IPS DF 4.7 (cell line): Measurements from ENCODE around the gene CYP1A2.

Experiments used
- DNase-seq: peaks from one replicate; pipeline ENCODE4 v3.0.0-alpha.2; 2013; ENCODE audit warnings: low spot score; ENCODE audit errors: extremely low read depth

Gene CYP1A2

DNA sequence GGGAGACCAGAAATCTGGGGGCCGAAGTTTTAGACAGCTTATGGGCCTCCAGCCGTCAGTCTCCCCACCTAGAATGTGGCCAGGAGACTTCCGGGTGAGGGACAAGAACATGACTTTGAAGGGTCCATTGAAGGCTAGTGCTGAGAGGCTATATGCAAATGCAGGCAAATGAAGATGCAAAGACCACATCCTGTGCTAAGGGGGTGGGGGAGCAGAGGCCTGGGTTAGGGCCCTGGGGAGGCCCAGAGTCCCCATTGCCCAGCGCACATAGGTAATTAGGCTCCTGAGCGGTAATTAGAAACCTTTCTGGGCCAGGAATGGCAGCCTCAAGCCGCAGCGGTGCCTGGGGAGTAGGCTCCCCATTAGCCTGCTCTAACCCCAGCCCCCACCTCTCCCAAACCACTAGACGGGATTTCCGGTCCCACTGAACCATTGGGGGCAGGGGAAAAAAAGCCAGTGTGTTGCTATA lies 40.1 kb downstream of the CYP1A2 start:
- DNase-seq, result no peak

DNA sequence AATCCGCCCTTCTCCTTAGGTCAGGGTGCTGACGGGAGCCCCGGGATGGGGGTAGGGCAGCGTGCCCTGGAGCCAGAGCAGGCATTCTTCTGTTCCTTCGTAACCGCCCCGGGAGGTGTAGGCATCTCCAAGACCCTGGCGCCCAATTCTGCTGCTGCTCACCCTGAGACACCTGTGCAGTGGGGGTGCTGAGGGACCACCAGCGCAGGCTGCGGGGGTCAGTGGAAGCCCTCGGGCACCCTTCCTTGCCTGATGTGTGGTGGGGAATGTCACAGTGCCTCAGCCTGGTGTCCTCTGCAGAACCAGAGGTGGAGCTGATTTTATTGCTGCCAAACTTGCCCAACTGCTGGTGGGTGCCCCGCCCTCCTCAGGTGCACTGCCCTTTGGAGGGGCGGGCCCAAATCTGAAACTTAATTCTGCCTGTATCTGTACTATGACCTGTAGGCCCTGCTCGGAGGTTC lies 40.6 kb downstream of the CYP1A2 start:
- no peak for DNase-seq

DNA sequence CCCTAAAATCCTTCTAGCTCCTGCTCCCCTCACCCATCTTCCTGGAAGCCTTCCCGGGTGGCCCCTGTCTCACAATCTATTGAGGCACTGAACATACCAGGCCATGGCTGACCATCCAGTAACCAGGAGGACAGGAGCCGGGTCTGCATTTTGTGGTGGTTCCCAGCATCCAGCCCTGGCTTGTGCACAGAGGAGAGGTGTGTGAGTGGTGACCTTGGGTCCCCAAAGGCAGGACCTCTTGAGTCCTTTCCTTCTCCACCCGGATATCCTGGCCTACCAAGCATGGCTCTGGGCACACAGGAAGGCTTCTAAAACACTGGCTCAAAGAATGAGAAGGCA lies 41.1 kb downstream of the CYP1A2 start:
- no peak for DNase-seq

DNA sequence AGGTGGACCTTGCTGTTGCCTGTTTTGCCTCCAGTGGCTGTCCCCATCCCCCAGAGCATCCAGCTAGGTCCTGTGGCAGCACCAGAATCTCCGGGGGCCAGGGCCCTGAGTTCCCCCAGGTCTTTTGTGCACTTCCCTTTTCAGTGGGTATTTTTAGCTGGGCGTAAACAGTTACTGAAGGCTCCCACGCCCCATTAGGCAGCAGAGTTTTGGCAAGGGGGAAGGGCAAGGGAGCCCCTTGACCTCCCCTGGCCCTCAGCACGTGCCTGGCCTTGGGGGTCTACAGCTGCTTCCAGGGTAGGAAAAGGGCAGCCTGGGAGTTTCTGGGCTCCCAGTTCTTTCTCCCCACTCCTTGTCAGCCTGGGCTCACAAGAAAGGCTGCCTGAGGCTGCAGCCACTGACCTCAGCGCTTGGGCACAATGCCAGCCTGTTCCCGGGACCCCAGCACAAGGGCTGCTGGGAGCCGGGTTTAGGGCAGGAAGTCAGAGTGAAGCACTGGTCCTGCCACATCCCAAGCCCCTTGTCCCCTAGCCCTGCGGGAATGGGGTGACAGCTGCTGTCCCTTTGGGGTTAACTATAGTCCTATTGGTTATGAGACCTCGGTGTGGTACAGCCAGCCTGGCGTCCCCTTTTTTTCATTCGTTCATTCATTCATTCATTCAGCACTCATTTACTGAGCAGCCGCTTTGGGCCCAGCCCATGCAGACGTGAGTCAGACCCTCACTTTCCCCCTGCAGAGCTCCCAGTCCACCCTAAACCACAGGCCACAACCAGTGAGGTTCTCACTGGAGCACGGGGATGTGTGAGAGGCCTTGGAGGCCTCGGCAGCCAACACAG lies 41.7 kb downstream of the CYP1A2 start:
- no peak for DNase-seq

DNA sequence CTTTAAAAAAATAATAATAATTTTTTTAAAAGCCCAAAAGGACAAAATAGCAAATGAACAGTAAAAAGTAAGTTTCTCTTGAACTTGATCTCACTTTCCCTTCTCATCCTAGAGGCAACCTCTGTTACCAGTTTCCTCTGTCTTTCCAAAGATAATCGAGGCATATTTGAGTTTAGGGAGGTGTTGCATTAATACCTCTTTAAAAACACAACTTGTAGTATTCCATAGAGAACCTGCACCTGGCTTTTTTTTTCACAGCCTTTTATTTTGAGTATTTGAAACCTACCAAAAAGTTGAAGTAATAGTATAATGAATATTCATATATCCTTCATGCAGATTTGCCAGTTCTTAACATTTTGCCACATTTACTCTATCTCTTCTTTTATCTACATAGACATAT lies 42.4 kb downstream of the CYP1A2 start:
- no peak for DNase-seq

DNA sequence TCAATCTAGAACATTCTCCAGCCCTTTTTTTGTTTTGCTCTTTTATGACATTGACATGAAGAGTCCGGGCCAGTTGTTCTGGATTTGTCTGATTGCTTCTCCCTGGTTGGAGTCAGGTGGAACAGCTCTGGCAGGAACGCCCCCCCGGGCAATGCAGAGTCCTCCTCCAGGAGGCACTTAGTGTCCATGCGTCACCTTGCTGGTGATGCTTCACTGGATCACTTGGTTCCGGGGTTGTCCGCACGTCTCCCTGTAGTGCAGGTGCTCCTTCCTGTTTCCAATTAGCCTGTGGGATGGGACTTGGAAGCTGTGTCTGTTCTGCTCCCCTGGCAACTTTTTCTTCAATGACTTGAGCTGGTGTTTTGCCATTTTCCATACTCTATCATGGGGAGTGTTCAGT lies 43.0 kb downstream of the CYP1A2 start:
- DNase-seq, result no peak

DNA sequence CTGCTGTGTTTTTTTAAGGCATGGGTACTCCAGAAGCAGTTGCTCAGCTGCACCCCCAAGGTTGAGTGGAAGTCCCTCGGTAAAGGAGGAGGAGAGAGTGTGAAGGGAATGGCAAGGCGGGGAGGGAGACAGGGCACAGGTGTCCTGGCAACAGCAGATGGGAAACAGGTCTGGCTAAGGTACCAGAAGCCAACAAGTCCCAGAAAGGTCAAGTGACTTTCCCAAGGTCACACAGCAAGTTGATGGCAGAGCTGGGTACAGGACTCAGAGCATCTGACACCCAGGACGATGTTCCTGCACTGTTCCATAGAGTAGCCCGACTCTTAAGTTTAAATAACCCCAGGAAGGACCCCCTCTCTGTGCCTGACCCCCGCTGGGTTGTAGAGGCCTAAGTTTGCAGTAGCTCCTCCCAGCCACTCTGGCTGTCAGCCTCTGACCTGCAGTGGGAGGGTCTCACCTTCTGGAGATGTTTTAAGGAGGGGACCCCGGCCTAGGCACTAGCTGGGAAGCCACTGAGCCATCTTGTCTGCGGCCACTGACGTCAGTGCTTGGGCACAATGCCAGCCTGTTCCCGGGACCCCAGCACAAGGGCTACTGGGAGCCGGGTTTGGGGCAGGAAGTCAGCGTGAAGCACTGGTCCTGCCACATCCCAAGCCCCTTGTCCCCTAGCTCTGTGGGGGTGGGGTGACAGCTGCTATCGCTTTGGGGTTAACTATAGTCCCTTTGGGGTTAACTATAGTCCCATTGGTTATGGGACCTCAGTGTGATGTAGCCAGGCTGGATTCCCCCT lies 43.8 kb downstream of the CYP1A2 start:
- no peak for DNase-seq

DNA sequence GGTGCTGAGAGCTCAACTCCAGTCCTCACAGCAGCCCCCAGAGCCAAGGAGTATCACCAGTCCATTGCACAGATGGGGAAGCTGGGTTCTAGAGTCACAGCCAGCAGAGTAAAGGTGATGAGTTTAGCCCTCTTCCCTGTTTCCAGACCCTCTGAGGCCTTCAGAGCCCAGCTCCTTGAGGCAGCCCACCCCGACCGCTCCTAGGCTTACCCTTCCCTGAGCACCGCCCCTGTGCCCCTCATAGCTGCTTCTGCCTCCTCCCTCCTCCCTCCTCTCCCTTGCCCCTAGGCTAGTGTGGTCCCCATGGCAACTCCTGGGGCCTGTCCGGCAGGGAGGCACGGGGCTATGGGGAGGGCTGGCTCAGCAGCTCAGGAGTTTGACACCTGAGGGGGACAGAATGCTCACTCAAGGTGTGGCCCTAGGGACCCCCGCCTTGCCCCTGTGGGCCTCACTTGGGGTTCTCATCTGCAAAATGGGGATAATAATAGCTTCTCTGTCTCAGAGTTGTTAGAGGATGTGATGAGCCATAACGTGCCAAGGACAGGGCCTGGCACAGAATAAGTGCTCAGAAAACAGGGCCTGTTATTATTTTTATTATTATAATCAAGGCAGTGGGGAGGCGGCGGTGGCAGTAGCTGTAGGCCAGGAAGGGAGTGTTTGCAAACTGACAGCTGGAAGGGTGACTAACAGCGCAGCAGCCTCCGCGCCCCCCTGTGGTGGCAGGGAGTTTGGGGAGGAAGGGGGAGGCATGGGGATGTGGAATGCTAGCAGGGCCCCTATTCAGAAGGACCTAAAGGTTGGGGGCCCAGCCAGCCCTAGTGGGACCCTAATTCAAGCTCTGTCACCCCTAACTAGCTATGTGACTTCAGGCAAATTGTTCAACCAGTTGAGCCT lies 44.7 kb downstream of the CYP1A2 start:
- DNase-seq, result no peak

DNA sequence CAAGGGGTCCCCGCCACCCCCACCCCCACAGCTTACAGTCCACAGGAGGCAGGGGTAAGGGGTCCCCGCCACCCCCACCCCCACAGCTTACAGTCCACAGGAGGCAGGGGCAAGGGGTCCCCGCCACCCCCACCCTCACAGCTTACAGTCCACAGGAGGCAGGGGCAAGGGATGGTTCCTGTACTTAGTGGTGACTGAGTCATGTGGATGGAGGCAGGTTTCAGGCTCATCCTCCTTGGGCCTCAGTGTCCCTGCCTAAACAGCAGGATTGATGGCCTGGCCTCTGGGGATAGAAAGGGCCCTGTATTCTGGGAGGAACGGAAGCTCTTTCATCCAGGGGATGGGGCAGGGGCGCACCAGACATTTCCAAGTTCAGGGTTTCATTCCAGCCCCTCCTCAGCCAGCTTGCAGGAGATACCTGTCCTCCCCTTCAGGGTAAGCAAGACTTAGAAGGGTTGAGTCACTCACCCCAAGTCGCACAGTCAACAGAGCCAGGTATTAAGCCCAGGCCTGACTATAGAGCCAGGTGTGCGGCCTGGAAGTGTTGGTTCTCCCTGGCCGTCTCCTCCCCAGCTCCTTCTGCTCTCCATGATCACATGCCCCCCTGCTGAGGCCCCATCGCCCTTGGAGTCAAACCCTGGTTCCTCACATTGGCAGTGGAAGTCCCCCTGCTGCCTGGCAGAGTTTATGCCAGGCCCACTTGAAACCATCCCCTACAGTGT lies 45.8 kb downstream of the CYP1A2 start:
- no peak for DNase-seq

DNA sequence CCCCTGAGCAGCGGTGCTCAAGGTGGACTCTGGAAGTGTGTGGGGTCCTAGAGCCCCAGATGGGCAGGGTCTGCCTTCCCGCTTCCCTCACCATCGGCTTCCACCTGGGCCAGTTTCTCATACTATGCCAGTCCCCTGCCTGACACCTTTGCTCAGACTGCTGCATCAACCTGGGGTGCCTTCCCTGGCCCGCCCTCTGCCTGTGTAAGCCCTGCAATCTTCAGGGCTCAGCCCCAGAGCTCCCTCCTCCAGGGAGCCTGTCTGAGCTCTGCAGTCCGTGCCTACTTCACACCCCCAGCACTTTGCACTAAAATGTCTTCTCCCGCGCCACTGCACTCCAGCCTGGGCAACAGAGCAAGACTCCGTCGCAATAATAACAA lies 46.3 kb downstream of the CYP1A2 start:
- DNase-seq, result no peak

DNA sequence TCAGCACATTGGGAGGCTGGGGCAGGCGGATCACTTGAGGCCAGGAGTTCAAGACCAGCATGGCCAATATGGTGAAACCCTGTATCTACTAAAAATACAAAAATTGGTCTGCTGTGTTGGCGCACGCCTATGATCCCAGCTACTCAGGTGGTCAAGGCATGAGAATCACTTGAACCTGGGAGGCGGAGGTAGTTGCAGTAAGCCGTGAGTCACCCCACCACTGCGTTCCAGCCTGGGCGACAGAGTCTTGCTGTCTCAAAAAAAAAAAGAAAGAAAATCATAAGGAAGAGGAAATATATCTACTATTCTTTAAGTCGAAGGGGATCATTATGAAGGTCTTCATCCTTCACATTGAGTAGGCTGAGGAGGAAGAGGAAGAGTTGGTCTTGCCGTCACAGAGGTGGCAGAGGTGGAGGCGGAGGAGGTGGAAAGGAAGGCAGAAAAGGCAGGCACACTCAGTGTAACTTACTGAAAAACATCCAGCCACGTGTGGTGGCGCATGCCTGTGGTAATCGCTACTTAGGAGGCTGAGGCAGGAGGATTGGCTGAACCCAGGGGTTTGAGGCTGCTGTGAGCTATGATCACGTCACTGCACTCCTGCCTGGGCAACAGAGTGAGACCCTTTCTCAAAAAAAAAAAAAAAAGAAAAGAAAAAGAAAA lies 47.5 kb downstream of the CYP1A2 start:
- DNase-seq, result no peak

DNA sequence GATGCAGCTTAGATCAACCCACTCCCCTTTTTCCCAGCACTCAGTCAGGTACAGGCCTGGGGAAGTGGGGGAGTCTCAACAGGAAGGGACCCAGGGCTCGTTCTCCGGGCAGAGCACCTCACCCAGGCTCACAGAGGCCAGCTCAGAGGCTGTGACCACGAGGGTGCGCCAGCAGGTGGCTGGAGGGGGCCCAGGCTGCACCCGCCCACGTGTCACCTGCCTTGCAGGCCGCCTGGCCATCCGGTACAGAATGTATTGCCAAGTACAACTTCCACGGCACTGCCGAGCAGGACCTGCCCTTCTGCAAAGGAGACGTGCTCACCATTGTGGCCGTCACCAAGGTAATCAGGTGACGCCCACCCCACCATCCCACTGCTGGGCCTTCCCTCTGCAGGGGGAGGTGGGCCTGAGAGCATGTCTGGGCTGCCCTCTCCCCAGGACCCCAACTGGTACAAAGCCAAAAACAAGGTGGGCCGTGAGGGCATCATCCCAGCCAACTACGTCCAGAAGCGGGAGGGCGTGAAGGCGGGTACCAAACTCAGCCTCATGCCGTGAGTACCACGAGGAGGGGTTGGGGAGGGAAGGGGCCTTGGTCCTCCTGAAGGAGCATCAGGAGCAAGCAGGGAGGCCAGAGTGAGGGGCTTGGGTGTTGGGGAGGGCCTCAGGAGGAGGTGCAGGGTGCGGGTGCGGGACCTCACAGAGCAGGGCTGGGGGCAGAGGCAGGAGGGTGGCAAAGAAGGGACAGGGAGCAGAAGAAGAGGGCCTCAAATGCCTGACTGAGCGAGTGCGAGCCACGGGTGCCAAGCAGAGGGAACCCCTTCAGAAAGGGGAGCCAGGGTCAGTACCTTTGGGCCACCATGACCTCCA lies 50.0 kb downstream of the CYP1A2 start:
- no peak for DNase-seq

DNA sequence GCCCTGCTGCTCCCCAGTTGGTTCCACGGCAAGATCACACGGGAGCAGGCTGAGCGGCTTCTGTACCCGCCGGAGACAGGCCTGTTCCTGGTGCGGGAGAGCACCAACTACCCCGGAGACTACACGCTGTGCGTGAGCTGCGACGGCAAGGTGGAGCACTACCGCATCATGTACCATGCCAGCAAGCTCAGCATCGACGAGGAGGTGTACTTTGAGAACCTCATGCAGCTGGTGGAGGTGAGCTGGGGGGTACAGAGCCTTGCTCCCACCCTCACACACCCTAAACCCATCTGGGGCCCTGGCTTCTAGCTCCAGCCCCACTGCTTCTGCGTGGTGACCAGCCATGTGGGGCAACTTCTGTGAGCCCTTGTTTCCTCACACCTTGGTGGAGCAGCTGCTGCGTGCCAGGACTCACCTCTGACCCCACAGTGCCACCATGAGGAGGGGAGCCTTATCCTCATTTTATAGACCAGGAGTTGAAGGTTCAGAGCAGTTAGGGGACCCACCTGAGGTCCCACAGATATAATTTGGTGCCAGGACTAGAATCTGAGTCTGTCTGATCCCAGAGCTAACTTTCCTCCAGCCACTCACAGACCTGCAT lies 50.7 kb downstream of the CYP1A2 start:
- no peak for DNase-seq

DNA sequence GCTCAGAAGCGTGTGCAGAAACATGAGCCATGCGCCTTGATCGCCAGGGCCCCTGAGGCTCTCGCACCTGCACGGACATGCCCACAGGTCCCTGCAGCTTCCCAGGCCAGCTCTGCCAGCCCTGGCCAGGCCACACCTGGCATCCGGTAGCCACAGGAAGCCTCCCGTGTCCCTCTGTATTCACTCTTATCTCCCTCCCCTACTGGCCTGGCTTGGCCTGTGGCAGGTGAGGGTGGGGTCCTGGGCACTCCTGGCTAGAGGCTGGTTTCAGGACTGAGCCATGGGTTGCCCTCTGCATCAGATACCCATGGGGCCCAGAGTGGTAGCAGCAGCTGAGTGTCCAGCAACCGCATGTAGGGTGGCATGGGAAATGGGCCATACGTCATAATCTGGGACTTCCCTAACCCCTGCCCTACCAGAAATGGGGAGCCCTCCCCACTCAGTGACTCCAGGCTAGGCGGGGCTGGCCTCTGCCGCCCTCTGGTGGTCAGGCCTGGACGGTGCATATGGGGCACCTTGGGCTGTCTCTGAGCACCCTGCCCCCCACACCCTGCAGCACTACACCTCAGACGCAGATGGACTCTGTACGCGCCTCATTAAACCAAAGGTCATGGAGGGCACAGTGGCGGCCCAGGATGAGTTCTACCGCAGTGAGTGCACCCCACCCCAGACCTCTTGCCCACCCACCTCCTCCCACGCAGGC lies 51.4 kb downstream of the CYP1A2 start:
- DNase-seq, result no peak

DNA sequence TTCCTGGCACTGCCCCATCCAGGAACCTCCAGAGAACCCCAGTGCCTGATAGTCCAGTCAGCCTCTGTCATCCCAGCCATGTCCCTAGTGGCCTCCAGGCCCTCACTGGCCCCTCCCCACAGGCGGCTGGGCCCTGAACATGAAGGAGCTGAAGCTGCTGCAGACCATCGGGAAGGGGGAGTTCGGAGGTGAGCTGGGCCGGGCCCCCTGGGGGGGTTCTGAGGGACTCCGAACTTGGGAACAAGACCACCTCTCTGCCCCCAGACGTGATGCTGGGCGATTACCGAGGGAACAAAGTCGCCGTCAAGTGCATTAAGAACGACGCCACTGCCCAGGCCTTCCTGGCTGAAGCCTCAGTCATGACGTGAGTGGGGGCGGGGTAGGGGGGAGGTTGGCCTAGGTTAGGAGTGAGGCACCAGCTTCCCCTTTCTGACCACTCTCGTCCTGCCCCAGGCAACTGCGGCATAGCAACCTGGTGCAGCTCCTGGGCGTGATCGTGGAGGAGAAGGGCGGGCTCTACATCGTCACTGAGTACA lies 52.0 kb downstream of the CYP1A2 start:
- DNase-seq, result no peak

DNA sequence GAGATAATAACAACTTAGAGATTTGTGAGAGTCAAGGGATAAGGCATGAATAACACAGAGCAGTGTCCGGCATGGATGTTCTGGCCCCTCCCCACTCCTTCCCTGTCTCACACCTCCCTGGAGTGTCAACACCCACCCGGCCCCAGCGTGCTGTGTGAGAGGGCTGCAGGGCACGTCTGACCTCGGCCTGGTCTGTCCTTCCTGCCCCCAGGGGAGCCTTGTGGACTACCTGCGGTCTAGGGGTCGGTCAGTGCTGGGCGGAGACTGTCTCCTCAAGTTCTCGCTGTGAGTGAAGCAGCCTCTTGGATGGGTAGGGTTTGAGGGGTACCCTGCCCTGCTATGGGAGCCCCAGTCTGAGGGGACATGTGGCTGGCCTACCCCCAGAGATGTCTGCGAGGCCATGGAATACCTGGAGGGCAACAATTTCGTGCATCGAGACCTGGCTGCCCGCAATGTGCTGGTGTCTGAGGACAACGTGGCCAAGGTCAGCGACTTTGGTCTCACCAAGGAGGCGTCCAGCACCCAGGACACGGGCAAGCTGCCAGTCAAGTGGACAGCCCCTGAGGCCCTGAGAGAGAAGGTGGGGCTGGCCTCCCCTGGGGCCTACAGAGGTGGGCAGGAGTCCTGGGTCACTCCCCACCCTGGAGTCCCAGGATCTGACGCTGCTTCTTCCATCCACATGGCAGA lies 52.8 kb downstream of the CYP1A2 start:
- DNase-seq, result no peak

DNA sequence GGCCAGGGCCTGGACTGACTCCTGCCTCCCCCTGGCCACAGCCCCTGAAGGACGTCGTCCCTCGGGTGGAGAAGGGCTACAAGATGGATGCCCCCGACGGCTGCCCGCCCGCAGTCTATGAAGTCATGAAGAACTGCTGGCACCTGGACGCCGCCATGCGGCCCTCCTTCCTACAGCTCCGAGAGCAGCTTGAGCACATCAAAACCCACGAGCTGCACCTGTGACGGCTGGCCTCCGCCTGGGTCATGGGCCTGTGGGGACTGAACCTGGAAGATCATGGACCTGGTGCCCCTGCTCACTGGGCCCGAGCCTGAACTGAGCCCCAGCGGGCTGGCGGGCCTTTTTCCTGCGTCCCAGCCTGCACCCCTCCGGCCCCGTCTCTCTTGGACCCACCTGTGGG lies 53.6 kb downstream of the CYP1A2 start:
- DNase-seq, result no peak
